Panc1 (cell line): Measurements from ENCODE around the gene CRHR2. TPM values are rescaled to one million over a fixed set of nuclear protein-coding genes. Genes with fewer than 3 reads are reported as not detected.

Experiments used
- ATAC-seq: fragments of 200-7000 bp; cut with Tn5 transposase; 2 replicates; pipeline ENCODE4 v1.9.1; 2020; ENCODE audit warnings: mild to moderate bottlenecking, moderate library complexity
- BruUV-seq: library from RNA; stranded (reverse); fragments of 400-500 nt; replicated peaks from 2 replicates; lab custom pipeline; 2021; lab: Mats Ljungman, UMichigan
- CTCF ChIA-PET: fragments of 300-600 bp; sonication (Branson Sonifier 250); formaldehyde crosslinking; loops from one replicate; lab custom pipeline; 2022; ENCODE audit warnings: antibody characterized with exemption; lab: Charles Lee
- POLR2A ChIA-PET: fragments of 300-600 bp; sonication (Branson Sonifier 250); formaldehyde crosslinking; loops from one replicate; lab custom pipeline; 2022; ENCODE audit warnings: antibody characterized with exemption; lab: Charles Lee
- DNase-seq: peaks from one replicate; pipeline ENCODE4 v3.0.0-alpha.2; 2010; ENCODE audit warnings: low read depth, low spot score
- H3K27ac ChIP-seq: 2 replicates; pipeline ENCODE4 v1.5.1; 2011; ENCODE audit warnings: mild to moderate bottlenecking, low read length, inconsistent platforms
- H3K27me3 ChIP-seq: fragments of 200-500 bp; sonication (Bioruptor generic); 2 replicates; pipeline ENCODE4 v1.6.0; 2014; ENCODE audit warnings: low read length, inconsistent platforms; ENCODE audit not compliant: control insufficient read depth, insufficient read depth
- H3K36me3 ChIP-seq: fragments of 200-500 bp; sonication (Bioruptor generic); 2 replicates; pipeline ENCODE4 v1.5.1; 2014; ENCODE audit warnings: inconsistent platforms, mild to moderate bottlenecking, low read length, moderate library complexity; ENCODE audit not compliant: control insufficient read depth, insufficient read depth
- H3K4me1 ChIP-seq: 2 replicates; pipeline ENCODE4 v1.5.1; 2011; ENCODE audit warnings: inconsistent platforms, mild to moderate bottlenecking, low read length, moderate library complexity; ENCODE audit not compliant: control insufficient read depth, insufficient read depth
- H3K4me3 ChIP-seq, 2 experiments: 2 replicates each; pipeline ENCODE4 v1.5.1; 2011 to 2012; ENCODE audit warnings: low read depth in 2 of 2, low read length in 2 of 2, mild to moderate bottlenecking in 2 of 2, inconsistent platforms in 1 of 2, moderate library complexity in 1 of 2
- H3K9me3 ChIP-seq: fragments of 200-500 bp; sonication (Bioruptor generic); 2 replicates; pipeline ENCODE4 v1.5.1; 2014; ENCODE audit warnings: low read depth, mild to moderate bottlenecking, inconsistent platforms, low read length, moderate library complexity; ENCODE audit not compliant: control insufficient read depth, insufficient read depth
- CTCF ChIP-seq: fragments of 450-650 bp; IDR thresholded peaks from 2 replicates; pipeline ENCODE4 v1.5.1; 2017; ENCODE audit warnings: mild to moderate bottlenecking
- POLR2AphosphoS5 ChIP-seq: IDR thresholded peaks from 2 replicates; pipeline ENCODE4 v1.6.1; 2012; ENCODE audit warnings: mild to moderate bottlenecking, low read depth, low read length, moderate library complexity
- REST ChIP-seq, 2 experiments: IDR thresholded peaks; 2 replicates each; pipeline ENCODE4 v1.6.1; 2011 to 2012; ENCODE audit warnings: low read depth in 2 of 2, control low read depth in 1 of 2, low read length in 1 of 2, mild to moderate bottlenecking in 1 of 2, moderate library complexity in 1 of 2; ENCODE audit not compliant: insufficient read depth in 1 of 2
- SIN3A ChIP-seq: IDR thresholded peaks from 2 replicates; pipeline ENCODE4 v1.6.1; 2012; ENCODE audit warnings: low read depth, mild to moderate bottlenecking, low read length, moderate library complexity, borderline replicate concordance; ENCODE audit not compliant: insufficient read depth
- TCF7L2 ChIP-seq: IDR thresholded peaks from 2 replicates; pipeline ENCODE4 v1.6.1; 2011; ENCODE audit warnings: mild to moderate bottlenecking, low read depth, low read length, inconsistent platforms
- in situ Hi-C: cut with HindIII; loops from 2 replicates; pipeline ENCODE4 v1.10.0; 2016; ENCODE audit warnings: low sequenced_read_pairs, low pct_unique_long_range_greater_than_20kb
- intact Hi-C: fragments of 100-400 bp; cut with micrococcal nuclease; formaldehyde crosslinking; loops from one replicate; pipeline ENCODE4 v1.10.0; 2022; ENCODE audit not compliant: unreplicated experiment
- total RNA-seq: library from RNA; stranded (reverse); gene quantifications from one replicate; pipeline ENCODE4 v1.2.1, GENCODE V29; 2021; ENCODE audit not compliant: unreplicated experiment

CRHR2 gene
- total RNA-seq, 1 experiment from 2014 or later: not detected

DNA sequence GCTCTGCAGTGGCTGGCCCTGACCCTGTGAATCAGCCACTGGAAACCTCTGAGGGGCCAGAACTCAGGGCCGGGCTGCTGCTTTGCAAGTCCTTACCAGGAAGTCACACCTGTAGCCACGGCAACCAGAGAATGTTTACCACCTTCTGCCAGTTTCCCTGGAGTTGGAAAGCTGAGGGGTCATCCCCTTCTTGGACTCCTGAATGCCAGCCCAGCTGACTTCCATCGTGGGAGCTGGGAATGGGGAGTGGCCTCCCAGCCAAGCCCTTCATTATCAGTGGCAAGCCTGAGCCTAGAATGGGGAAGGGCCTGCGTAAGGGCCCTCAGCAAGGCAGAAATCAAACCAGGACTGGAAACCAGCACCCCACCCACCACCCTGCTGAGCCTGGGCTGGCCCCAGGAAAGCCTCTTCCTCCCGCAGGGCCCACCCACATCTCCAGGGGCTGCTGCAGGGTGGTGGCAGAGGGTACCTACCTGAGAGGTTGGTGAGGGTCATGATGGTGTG, 6.5 kb upstream of the CRHR2 start:
- POLR2A ChIA-PET: no interaction called here
- TF ChIP-seq REST (IDR thresholded peaks at IDR 0.05; ENCODE audit: insufficient read depth in 1 of 2, low read depth in 2 of 2, low read length in 1 of 2): no peak
- TF ChIP-seq SIN3A: no peak
- no peak for TF ChIP-seq CTCF
- no peak for TF ChIP-seq TCF7L2
- TF ChIP-seq POLR2AphosphoS5: no peak
- DNase-seq: no peak

GRCh38 chr7:30687604-30688003, 5.3 kb upstream of the CRHR2 start:
- Histone ChIP-seq H3K4me1 (no peaks in the 10 kb centered on the region), H3K36me3 (no peaks in the 10 kb centered on the region), H3K9me3 (no peaks in the 10 kb centered on the region), H3K27me3 (peaks cover 20% of the 10 kb centered on the region), H3K4me3 (no peak overlapping the region), H3K27ac (no peak overlapping the region)
- ChIA-PET CTCF (no interaction called here), POLR2A (no interaction called here)
- DNase-seq: no peak
- no peak for ATAC-seq
- in situ Hi-C loops (no loop called here), intact Hi-C loops (no loop called here)
- no TSS peak for BruUV-seq
- TF ChIP-seq SIN3A: no peak
- TF ChIP-seq TCF7L2: no peak
- TF ChIP-seq CTCF: no peak
- no peak for TF ChIP-seq REST (IDR thresholded peaks at IDR 0.05; ENCODE audit: insufficient read depth in 1 of 2, low read depth in 2 of 2, low read length in 1 of 2)
- TF ChIP-seq POLR2AphosphoS5: no peak

More for the DNA sequence above, 6.5 kb upstream of the CRHR2 start:
- intact Hi-C loops: no loop called here
- Histone ChIP-seq H3K27me3 (peaks cover 14% of the 10 kb centered on the region), H3K4me3 (no peak overlapping the region), H3K4me1 (no peaks in the 10 kb centered on the region), H3K27ac (no peak overlapping the region), H3K9me3 (no peaks in the 10 kb centered on the region), H3K36me3 (no peaks in the 10 kb centered on the region)
- no TSS peak for BruUV-seq
- CTCF ChIA-PET: no interaction called here
- no peak for ATAC-seq
- in situ Hi-C loops: no loop called here
